Smooth muscle cell of bladder (primary cell): ENCODE measurements around the gene FNDC3A. TPM values are rescaled to one million over a fixed set of nuclear protein-coding genes. Genes with fewer than 3 reads are reported as not detected.

Source experiments
- total RNA-seq: library from RNA; depleted of rRNA; stranded (reverse); fragments of >200 nt; gene quantifications from 2 replicates; pipeline ENCODE4 v1.2.3, GENCODE V29; 2014

The FNDC3A gene, protein sequence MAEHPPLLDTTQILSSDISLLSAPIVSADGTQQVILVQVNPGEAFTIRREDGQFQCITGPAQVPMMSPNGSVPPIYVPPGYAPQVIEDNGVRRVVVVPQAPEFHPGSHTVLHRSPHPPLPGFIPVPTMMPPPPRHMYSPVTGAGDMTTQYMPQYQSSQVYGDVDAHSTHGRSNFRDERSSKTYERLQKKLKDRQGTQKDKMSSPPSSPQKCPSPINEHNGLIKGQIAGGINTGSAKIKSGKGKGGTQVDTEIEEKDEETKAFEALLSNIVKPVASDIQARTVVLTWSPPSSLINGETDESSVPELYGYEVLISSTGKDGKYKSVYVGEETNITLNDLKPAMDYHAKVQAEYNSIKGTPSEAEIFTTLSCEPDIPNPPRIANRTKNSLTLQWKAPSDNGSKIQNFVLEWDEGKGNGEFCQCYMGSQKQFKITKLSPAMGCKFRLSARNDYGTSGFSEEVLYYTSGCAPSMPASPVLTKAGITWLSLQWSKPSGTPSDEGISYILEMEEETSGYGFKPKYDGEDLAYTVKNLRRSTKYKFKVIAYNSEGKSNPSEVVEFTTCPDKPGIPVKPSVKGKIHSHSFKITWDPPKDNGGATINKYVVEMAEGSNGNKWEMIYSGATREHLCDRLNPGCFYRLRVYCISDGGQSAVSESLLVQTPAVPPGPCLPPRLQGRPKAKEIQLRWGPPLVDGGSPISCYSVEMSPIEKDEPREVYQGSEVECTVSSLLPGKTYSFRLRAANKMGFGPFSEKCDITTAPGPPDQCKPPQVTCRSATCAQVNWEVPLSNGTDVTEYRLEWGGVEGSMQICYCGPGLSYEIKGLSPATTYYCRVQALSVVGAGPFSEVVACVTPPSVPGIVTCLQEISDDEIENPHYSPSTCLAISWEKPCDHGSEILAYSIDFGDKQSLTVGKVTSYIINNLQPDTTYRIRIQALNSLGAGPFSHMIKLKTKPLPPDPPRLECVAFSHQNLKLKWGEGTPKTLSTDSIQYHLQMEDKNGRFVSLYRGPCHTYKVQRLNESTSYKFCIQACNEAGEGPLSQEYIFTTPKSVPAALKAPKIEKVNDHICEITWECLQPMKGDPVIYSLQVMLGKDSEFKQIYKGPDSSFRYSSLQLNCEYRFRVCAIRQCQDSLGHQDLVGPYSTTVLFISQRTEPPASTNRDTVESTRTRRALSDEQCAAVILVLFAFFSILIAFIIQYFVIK
- total RNA-seq, result 56.8 and 83.9 TPM in 2 replicates

DNA sequence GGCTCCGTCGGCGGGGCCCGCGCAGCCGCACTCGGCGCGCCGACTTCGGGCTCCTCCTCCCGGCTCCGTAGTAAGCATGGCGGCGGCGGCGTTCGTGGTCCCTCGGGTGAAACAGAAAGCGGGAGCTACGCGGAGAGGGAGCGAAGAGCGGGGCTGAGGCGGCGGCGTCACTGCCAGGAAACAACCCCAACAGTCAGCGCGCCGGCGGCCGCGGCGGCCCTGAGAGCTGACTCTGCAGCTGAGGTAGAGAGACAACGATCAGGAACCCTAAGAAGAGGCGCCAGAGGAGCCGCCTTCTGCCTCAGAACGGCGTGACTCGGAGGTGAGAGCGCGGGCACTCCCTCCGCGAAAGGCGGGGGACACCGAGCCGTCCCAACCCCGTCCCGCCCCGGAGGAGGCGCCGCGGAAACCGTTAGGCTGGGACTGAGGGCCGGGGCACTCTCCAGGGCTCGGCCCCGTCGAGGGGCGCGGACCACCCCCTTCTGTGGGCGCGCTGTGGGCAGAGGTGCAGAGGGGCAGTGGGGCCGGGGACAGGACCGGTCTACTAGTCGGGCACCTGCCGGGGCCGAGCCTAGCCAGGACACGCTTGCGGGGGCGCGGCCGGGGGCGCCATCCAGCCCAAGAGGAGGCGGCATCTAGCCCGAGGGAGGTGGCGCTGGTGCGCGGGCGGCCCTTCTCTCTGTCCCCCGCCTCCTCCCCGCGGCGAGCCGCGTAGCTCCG is at the start of gene FNDC3A:
Gene FNDC3A (plus strand): TSS at position 57 of the 720 bp plus-strand sequence. CDS start 30,279 bp downstream, outside the sequence.

DNA sequence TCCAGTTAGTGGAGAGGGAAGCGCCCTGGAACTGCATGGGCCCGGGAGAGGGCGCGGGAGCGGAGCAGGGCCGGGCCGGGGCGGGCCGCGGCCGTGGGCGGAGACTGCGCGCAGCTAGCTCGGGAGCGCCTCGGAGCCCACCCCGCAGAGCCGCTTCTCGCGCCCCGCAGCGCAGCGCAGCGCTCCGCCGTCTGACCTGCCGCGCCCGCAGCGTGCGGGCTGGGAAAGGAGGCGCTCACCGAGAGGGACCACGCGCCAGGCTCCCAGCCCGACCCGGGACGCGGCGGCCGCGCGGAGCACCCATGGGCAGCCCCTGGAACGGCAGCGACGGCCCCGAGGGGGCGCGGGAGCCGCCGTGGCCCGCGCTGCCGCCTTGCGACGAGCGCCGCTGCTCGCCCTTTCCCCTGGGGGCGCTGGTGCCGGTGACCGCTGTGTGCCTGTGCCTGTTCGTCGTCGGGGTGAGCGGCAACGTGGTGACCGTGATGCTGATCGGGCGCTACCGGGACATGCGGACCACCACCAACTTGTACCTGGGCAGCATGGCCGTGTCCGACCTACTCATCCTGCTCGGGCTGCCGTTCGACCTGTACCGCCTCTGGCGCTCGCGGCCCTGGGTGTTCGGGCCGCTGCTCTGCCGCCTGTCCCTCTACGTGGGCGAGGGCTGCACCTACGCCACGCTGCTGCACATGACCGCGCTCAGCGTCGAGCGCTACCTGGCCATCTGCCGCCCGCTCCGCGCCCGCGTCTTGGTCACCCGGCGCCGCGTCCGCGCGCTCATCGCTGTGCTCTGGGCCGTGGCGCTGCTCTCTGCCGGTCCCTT is 244.5 kb downstream of the FNDC3A start, which contains the start of gene MLNR:
Gene MLNR (plus strand): TSS at position 303 of the 820 bp plus-strand sequence. CDS start 0 bp downstream, at position 303.

DNA sequence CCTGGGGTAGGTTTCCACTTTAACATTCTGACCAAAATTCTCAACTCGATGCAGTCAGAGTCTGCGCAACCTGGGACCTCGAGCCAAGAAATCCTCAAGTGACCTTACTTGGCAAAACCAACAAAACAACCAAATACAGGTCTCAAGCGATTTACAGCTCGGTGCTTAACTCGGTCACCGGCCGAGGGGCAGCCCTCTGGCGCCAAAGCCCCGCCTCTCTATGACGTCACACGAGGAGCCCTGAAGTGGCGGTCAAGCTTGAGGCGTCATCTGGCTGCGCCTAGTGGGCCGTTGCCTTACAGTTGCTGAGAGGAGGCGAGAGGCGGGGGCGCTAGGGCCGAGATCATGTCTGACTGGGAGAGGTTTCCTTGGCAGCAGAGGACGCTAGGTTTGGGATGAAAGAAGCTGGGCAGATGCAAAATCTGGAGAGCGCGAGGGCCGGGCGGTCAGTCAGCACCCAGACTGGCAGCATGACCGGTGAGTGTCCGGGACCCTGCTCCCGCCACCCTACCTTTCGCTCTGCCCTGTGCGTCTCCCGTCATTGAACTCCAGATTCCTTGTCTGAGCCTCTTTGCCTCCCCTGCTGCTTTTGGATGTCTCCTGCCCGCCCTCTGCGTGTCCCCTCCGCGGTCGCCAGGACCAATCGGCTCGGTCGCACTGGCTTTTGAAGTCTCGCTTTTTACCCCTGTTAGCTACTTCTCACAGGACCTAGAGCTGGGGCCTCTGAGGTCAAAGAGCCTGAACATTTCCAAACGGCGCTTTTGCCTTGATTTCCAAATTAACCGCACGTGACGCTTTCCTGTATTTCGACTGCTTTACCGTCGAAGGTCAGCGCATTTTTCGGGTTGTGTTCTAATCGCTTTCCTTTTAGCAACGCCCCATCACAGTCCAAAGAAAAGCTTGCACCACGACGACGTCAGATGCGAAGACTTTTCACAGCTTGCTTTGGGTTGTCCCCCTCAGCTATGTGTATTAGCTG is 272.2 kb downstream of the FNDC3A start, which contains the start of gene CDADC1:
Gene CDADC1 (plus strand): TSS at position 283 of the 979 bp plus-strand sequence. CDS start 113 bp downstream, at position 396.

Other genes starting within 250 kb of the FNDC3A start
- gene MLNR, start 244.4 kb downstream of the FNDC3A start, total RNA-seq, result not detected in 2 replicates